Kidney epithelial cell (primary cell): ENCODE data around the gene MBLAC1. TPM values are rescaled to one million over a fixed set of nuclear protein-coding genes. Genes with fewer than 3 reads are reported as not detected.
A peak's percentile ranks its signal among the peaks of the same experiment; 100 is the strongest.

Source experiments
- DNase-seq: peaks from one replicate; pipeline ENCODE4 v3.0.0-alpha.2; 2010; ENCODE audit warnings: low read depth
- H3K27me3 ChIP-seq: 2 replicates; pipeline ENCODE4 v1.6.0; 2011; ENCODE audit warnings: low read length; ENCODE audit not compliant: control insufficient read depth, insufficient read depth
- H3K36me3 ChIP-seq: 2 replicates; pipeline ENCODE4 v1.5.1; 2011; ENCODE audit warnings: low read length; ENCODE audit not compliant: control insufficient read depth, insufficient read depth
- H3K4me3 ChIP-seq: 2 replicates; pipeline ENCODE4 v1.5.1; 2011; ENCODE audit warnings: low read depth, mild to moderate bottlenecking, control low read depth, low read length
- total RNA-seq: library from RNA; depleted of rRNA; stranded (reverse); fragments of >200 nt; gene quantifications from 2 replicates; pipeline ENCODE4 v1.2.3, GENCODE V29; 2015
- TF ChIP-seq, protein P1 (sequence below): IDR thresholded peaks from 2 replicates; pipeline ENCODE4 v1.5.1; 2011; ENCODE audit warnings: mild to moderate bottlenecking, moderate library complexity, low read length, control low read depth, inconsistent platforms; ENCODE audit not compliant: insufficient read depth, poor library complexity, severe bottlenecking

The MBLAC1 gene
- total RNA-seq, 1 donor from 2014 or later, result 2.3 TPM

DNA sequence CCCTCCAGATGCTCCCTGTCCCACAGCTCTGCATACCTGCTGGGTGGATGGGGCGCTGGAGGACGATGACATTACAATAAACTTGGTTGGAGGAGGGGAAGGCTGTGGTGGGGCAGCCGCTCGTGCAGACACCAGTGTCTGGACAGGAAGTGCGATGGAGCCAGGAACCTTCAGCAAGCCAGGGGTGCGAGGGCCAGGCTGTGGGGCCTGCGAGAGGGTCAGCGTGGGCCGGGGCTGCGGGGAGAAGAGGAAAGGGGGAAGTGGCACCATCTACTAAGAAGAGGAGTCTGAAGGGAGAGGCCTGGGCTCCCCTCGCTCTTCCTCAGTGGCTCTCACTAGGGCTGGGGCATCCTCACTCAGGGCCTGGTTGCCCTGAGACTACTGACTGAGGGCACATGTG, 18.9 kb upstream of the MBLAC1 start:
- no peak for DNase-seq
- Histone ChIP-seq H3K27me3 (no peaks in the 10 kb centered on the region), H3K4me3 (no peak overlapping the region), H3K36me3 (peaks cover 5% of the 10 kb centered on the region)
- TF ChIP-seq, protein P1, sequence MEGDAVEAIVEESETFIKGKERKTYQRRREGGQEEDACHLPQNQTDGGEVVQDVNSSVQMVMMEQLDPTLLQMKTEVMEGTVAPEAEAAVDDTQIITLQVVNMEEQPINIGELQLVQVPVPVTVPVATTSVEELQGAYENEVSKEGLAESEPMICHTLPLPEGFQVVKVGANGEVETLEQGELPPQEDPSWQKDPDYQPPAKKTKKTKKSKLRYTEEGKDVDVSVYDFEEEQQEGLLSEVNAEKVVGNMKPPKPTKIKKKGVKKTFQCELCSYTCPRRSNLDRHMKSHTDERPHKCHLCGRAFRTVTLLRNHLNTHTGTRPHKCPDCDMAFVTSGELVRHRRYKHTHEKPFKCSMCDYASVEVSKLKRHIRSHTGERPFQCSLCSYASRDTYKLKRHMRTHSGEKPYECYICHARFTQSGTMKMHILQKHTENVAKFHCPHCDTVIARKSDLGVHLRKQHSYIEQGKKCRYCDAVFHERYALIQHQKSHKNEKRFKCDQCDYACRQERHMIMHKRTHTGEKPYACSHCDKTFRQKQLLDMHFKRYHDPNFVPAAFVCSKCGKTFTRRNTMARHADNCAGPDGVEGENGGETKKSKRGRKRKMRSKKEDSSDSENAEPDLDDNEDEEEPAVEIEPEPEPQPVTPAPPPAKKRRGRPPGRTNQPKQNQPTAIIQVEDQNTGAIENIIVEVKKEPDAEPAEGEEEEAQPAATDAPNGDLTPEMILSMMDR, result no peak

DNA sequence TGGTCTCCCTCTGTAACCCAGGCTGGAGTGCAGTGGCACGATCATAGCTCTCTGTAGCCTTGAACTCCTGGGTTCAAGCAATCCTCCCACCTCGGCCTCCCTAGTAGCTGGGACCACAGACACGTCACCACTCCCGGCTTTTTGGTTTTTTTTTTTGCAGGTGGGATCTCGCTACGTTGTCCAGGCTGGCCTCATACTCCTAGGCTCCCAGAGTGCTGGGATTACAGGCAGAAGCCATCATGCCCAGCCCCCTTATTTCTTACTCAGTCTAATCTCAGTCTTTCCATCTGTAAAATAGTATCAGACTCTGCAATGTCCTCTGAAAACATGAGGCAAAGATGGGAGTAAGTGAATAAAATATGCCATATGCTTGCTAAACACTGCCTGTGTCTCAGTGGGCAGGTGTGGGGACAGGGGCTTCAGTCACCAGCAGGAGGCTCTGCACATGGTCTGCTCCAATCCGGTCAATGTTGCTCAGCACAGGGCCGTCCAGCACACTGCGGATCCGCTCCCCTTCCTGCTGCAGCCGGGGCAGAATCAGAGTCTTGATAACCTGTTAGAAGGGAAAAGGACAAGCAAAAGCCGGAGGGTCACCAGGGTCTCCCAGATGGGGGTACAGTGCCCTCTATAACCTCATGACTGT, 17.1 kb upstream of the MBLAC1 start:
- Histone ChIP-seq H3K36me3 (peaks cover 4% of the 10 kb centered on the region), H3K27me3 (no peaks in the 10 kb centered on the region), H3K4me3 (no peak overlapping the region)
- TF ChIP-seq, protein P1, result peak; percentile 9
- DNase-seq, result no peak

DNA sequence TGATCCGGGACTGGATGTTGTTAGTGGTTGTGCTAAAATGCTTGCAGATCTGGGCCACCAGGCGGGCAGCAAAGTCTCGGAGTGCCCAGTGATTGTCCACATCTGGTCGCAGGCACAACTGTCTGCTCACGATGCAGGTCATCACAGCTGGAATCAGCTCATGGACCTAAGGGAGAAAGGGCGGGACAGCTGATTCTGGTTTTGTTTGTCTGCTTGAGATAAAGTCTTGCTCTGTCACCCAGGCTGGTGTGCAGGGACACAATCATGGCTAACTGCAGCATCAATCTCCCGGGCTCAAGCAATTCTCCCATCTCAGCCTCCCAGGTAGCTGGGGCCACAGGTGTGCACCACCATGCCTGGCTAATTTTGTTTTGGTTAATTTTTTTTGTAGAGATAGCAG, 15.6 kb upstream of the MBLAC1 start:
- Histone ChIP-seq H3K36me3 (peaks cover 4% of the 10 kb centered on the region), H3K4me3 (no peak overlapping the region), H3K27me3 (no peaks in the 10 kb centered on the region)
- no peak for DNase-seq
- TF ChIP-seq, protein P1, result no peak

DNA sequence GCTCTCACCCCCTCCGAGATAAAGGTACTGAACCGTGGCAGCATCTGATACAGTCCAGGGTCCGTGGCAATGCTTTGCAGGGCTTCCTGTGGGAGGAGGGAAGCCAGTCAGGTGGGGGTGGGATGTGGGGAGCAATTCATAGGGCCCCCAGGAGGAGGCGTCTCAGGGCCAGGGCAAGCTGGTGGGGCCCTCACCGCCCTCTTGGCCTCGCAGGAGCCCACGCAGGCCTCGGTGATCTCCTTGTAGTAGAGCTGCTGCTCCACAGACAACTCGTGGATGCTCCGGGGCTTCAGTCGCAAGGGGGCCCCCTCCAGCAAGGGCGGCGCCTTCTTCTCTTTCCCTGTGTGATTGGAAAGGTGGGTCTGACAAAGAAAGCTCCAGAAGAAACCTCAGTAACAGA, 14.9 kb upstream of the MBLAC1 start:
- no peak for DNase-seq
- peaks cover 4% of the 10 kb centered on the region for H3K36me3 ChIP-seq
- TF ChIP-seq, protein P1, result no peak
- no peaks in the 10 kb centered on the region for H3K27me3 ChIP-seq
- no peak overlapping the region for H3K4me3 ChIP-seq

- TF ChIP-seq, protein P1, result no peak
- peaks cover 4% of the 10 kb centered on the region for H3K36me3 ChIP-seq
- no peaks in the 10 kb centered on the region for H3K27me3 ChIP-seq
- H3K4me3 ChIP-seq, result no peak overlapping the region
- no peak for DNase-seq
Observed at GRCh38 chr7:100115026-100115425, 11.7 kb upstream of the MBLAC1 start.
